SK-N-SH (cell line): ENCODE data around the gene ATP6V1B1. TPM values are rescaled to one million over a fixed set of nuclear protein-coding genes. Genes with fewer than 3 reads are reported as not detected.

ENCODE experiments used
- CTCF ChIA-PET: fragments of 300-600, 350-600 bp; formaldehyde crosslinking; extraction: SDS; loops from one replicate; lab custom pipeline; 2021; lab: Yijun Ruan, JAX
- POLR2A ChIA-PET: fragments of 350-600 bp; sonication (Branson Sonifier 250); formaldehyde crosslinking; extraction: SDS; loops from one replicate; lab custom pipeline; 2020; ENCODE audit warnings: antibody characterized with exemption, inconsistent platforms; lab: Yijun Ruan, JAX
- DNase-seq: peaks from one replicate; pipeline ENCODE4 v3.0.0; 2012
- H2AFZ ChIP-seq: fragments of 200-600 bp; sonication (generic); 2 replicates; pipeline ENCODE4 v1.8.1; 2016; ENCODE audit warnings: antibody characterized with exemption, mild to moderate bottlenecking, low read depth
- H3F3A ChIP-seq: fragments of 200-600 bp; sonication (generic); replicated peaks from 2 replicates; pipeline ENCODE3; 2016; ENCODE audit warnings: antibody characterized with exemption, mild to moderate bottlenecking; ENCODE audit not compliant: insufficient read depth
- H3K27ac ChIP-seq, 2 experiments: fragments of 200-500 bp in 1 of 2; fragments of 200-600 bp in 1 of 2; sonication (Bioruptor generic) in 1 of 2; sonication (generic), shearing (Covaris generic) in 1 of 2; 2 replicates each; pipeline versions ENCODE4 v1.5.1 to v1.6.1; 2014 to 2016; ENCODE audit warnings: low read depth in 2 of 2, inconsistent platforms in 1 of 2, low read length in 1 of 2, mild to moderate bottlenecking in 1 of 2, mixed read lengths in 1 of 2
- H3K27me3 ChIP-seq: fragments of 200-600 bp; sonication (generic), shearing (Covaris generic); 2 replicates; pipeline ENCODE4 v1.6.1; 2016; ENCODE audit warnings: mixed run types; ENCODE audit not compliant: insufficient read depth
- H3K36me3 ChIP-seq, 2 experiments: fragments of 200-500 bp in 1 of 2; fragments of 200-600 bp in 1 of 2; sonication (Bioruptor generic) in 1 of 2; sonication (generic) in 1 of 2; replicated peaks in 1 of 2; 2 replicates each; pipeline versions ENCODE3 to v1.5.1; 2014 to 2016; ENCODE audit warnings: low read length in 1 of 2, mild to moderate bottlenecking in 1 of 2; ENCODE audit not compliant: insufficient read depth in 2 of 2, control insufficient read depth in 1 of 2
- H3K4me1 ChIP-seq, 2 experiments: fragments of 200-500 bp in 1 of 2; fragments of 200-600 bp in 1 of 2; sonication (Bioruptor generic) in 1 of 2; sonication (generic), shearing (Covaris generic) in 1 of 2; 2 replicates each; pipeline versions ENCODE4 v1.5.1 to v1.6.1; 2014 to 2016; ENCODE audit warnings: low read depth in 1 of 2, low read length in 1 of 2, mixed run types in 1 of 2; ENCODE audit not compliant: insufficient read depth in 2 of 2, control insufficient read depth in 1 of 2
- H3K4me2 ChIP-seq: fragments of 200-600 bp; sonication (generic), shearing (Covaris generic); 2 replicates; pipeline ENCODE4 v1.6.1; 2017; ENCODE audit warnings: mixed run types
- H3K4me3 ChIP-seq, 2 experiments: fragments of 200-500 bp in 1 of 2; fragments of 200-600 bp in 1 of 2; sonication (Bioruptor generic) in 1 of 2; sonication (generic), shearing (Covaris generic) in 1 of 2; 2 replicates each; pipeline versions ENCODE4 v1.5.1 to v1.8.1; 2014 to 2016; ENCODE audit warnings: low read depth in 2 of 2, inconsistent platforms in 1 of 2, low read length in 1 of 2, mild to moderate bottlenecking in 1 of 2, mixed read lengths in 1 of 2, moderate library complexity in 1 of 2
- H3K79me2 ChIP-seq: fragments of 200-600 bp; sonication (generic); 2 replicates; pipeline ENCODE4 v1.8.1; 2017; ENCODE audit warnings: mild to moderate bottlenecking; ENCODE audit not compliant: insufficient read depth
- H3K9ac ChIP-seq: fragments of 200-600 bp; sonication (generic); 2 replicates; pipeline ENCODE4 v1.6.1; 2017; ENCODE audit warnings: mixed run types
- H3K9me2 ChIP-seq: fragments of 200-600 bp; sonication (generic); 2 replicates; pipeline ENCODE4 v1.6.1; 2017; ENCODE audit warnings: mixed run types
- H3K9me3 ChIP-seq: fragments of 200-600 bp; sonication (generic); 2 replicates; pipeline ENCODE4 v1.6.1; 2017; ENCODE audit warnings: mixed run types, mild to moderate bottlenecking, moderate library complexity
- H4K20me1 ChIP-seq: fragments of 200-600 bp; sonication (generic); 2 replicates; pipeline ENCODE4 v1.6.1; 2017; ENCODE audit warnings: mild to moderate bottlenecking, mixed run types; ENCODE audit not compliant: insufficient read depth
- CHD2 ChIP-seq: fragments of 150-350 bp; IDR thresholded peaks from 2 replicates; pipeline ENCODE4 v1.6.1; 2018; ENCODE audit warnings: low read length; ENCODE audit not compliant: partially characterized antibody
- FOXJ3 ChIP-seq: sonication (generic); formaldehyde crosslinking; IDR thresholded peaks from 2 replicates; pipeline ENCODE4 v1.5.1; 2020; ENCODE audit warnings: mild to moderate bottlenecking, missing genetic modification reagents
- JUND ChIP-seq: IDR thresholded peaks from 2 replicates; pipeline ENCODE4 v1.4.0; 2012
- MEF2A ChIP-seq: IDR thresholded peaks from 2 replicates; pipeline ENCODE4 v1.4.0; 2012; ENCODE audit warnings: low read depth, borderline replicate concordance
- MXI1 ChIP-seq: IDR thresholded peaks from 2 replicates; pipeline ENCODE4 v1.6.1; 2012; ENCODE audit warnings: mild to moderate bottlenecking, low read depth, low read length, improper control_type of control experiment
- NFIC ChIP-seq: IDR thresholded peaks from 2 replicates; pipeline ENCODE4 v1.4.0; 2012; ENCODE audit warnings: borderline replicate concordance
- RFX5 ChIP-seq: IDR thresholded peaks from 2 replicates; pipeline ENCODE4 v1.6.1; 2012; ENCODE audit warnings: mild to moderate bottlenecking, improper control_type of control experiment, low read length
- WGBS: methylation state at CpG from one replicate; pipeline ENCODE4 v1.1.6; 2017; ENCODE audit warnings: low lambda C conversion rate; 5-methylcytosine and 5-hydroxymethylcytosine counted together
- polyA plus RNA-seq, 3 experiments: library from polyadenylated mRNA; depleted of rRNA; stranded (reverse); fragments of >200 nt; gene quantifications; 2 replicates each; pipeline ENCODE4 v1.2.3, GENCODE V29; 2012
- TF ChIP-seq, protein P1 (sequence below): IDR thresholded peaks from 2 replicates; pipeline ENCODE4 v1.4.0; 2012; ENCODE audit warnings: low read depth, borderline replicate concordance
- TF ChIP-seq, protein P2 (sequence below): fragments of 150-350 bp; IDR thresholded peaks from 2 replicates; pipeline ENCODE4 v1.6.1; 2017; ENCODE audit warnings: antibody characterized with exemption, low read length, low read depth, borderline replicate concordance
- TF ChIP-seq, protein P3 (sequence below): IDR thresholded peaks from 2 replicates; pipeline ENCODE4 v1.6.1; 2012; ENCODE audit warnings: mild to moderate bottlenecking, low read depth, low read length, moderate library complexity
- TF ChIP-seq, protein P4 (sequence below): IDR thresholded peaks from 2 replicates; pipeline ENCODE4; 2012

The ATP6V1B1 gene
- polyA plus RNA-seq, 1 of the 3 experiments (the other 2 are of a cell fraction): 4.9 TPM

DNA sequence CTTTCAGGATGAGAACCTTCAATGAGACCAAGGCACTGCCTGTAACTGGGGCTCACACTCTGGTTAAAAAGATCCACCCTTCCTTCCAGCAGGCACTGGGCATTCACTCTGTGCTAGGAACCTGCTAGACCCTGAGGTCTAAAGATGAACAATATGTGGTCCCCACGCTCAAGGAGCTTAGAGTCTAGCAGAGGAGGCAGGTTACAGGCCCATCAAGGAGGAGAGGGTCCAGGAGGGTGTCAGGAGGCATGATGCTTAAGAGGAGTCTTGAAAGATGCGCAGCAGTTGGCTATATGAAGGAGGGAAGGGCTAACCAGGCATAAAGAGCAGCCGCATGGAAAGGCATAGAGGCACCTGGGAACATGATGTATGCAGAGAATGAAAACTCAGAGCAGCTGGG lies 47.3 kb downstream of the ATP6V1B1 start:
- H3K36me3 ChIP-seq: peaks cover 5 to 28% of the 10 kb centered on the region in 2 experiments
- H4K20me1 ChIP-seq: no peaks in the 10 kb centered on the region
- 91% methylated on average over 3 of the region's 3 CpGs for WGBS

DNA sequence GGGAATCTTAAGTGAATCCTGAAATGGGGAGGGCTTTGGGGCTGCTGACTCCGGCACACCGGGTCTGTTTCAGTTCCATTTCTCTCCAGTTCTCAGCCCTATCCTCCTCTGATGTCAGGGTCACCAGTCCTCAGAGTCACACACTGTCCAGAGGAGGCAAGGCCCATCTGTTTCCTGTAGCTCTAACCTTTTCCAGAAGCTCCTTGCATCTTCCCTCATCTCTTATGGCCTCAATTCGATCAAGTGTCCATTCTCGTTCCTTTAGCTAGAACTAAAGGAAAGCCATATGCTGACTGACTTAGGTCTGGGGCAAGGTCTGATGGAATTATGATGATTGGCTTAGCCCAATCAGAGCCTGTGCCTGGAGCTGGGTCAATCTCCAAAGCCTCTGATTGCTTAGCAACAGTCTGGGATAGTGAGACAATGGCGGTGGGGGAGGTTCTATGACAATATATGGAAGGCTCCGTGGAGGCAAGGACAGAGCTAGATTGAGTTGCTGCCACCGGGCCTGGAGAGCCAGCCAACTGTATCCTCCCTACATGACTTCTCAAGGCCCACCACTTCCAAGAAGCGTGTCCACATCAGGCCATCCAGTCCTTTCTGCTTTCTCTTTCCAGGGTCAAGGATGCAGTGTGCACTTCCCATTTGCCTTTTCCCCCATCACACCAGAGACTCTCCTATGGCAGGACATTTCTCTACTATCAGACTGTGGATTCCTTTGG lies 48.0 kb downstream of the ATP6V1B1 start:
- WGBS: 80% methylated on average over 7 of the region's 8 CpGs
- Histone ChIP-seq H3K4me1 (no peaks in the 10 kb centered on the region), H3K4me3 (no peak overlapping the region), H3K36me3 (peaks cover 5 to 35% of the 10 kb centered on the region in 2 experiments), H3K4me2 (no peak overlapping the region), H2AFZ (no peak overlapping the region), H3K9ac (no peak overlapping the region), H3K27me3 (no peaks in the 10 kb centered on the region), H4K20me1 (no peaks in the 10 kb centered on the region), H3K27ac (no peak overlapping the region), H3K79me2 (no peaks in the 10 kb centered on the region), H3K9me3 (no peaks in the 10 kb centered on the region), H3K9me2 (no peaks in the 10 kb centered on the region), H3F3A (no peaks in the 10 kb centered on the region)
- POLR2A ChIA-PET: no interaction called here
- no peak for DNase-seq
- CTCF ChIA-PET: interaction anchor here (1.1 to 7.3 kb wide), 11 partner anchors 9 to 220 kb away, joined by 3 to 41 read pairs (median 4); partner anchors contain the start of gene FIGLA
- TF ChIP-seq, protein P1, sequence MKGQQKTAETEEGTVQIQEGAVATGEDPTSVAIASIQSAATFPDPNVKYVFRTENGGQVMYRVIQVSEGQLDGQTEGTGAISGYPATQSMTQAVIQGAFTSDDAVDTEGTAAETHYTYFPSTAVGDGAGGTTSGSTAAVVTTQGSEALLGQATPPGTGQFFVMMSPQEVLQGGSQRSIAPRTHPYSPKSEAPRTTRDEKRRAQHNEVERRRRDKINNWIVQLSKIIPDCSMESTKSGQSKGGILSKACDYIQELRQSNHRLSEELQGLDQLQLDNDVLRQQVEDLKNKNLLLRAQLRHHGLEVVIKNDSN: no peak
- TF ChIP-seq NFIC (no peak), JUND (no peak), CHD2 (no peak), FOXJ3 (no peak)
- TF ChIP-seq, protein P2, sequence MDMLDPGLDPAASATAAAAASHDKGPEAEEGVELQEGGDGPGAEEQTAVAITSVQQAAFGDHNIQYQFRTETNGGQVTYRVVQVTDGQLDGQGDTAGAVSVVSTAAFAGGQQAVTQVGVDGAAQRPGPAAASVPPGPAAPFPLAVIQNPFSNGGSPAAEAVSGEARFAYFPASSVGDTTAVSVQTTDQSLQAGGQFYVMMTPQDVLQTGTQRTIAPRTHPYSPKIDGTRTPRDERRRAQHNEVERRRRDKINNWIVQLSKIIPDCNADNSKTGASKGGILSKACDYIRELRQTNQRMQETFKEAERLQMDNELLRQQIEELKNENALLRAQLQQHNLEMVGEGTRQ: no peak
- TF ChIP-seq, protein P3, sequence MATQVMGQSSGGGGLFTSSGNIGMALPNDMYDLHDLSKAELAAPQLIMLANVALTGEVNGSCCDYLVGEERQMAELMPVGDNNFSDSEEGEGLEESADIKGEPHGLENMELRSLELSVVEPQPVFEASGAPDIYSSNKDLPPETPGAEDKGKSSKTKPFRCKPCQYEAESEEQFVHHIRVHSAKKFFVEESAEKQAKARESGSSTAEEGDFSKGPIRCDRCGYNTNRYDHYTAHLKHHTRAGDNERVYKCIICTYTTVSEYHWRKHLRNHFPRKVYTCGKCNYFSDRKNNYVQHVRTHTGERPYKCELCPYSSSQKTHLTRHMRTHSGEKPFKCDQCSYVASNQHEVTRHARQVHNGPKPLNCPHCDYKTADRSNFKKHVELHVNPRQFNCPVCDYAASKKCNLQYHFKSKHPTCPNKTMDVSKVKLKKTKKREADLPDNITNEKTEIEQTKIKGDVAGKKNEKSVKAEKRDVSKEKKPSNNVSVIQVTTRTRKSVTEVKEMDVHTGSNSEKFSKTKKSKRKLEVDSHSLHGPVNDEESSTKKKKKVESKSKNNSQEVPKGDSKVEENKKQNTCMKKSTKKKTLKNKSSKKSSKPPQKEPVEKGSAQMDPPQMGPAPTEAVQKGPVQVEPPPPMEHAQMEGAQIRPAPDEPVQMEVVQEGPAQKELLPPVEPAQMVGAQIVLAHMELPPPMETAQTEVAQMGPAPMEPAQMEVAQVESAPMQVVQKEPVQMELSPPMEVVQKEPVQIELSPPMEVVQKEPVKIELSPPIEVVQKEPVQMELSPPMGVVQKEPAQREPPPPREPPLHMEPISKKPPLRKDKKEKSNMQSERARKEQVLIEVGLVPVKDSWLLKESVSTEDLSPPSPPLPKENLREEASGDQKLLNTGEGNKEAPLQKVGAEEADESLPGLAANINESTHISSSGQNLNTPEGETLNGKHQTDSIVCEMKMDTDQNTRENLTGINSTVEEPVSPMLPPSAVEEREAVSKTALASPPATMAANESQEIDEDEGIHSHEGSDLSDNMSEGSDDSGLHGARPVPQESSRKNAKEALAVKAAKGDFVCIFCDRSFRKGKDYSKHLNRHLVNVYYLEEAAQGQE: no peak
- TF ChIP-seq, protein P4, sequence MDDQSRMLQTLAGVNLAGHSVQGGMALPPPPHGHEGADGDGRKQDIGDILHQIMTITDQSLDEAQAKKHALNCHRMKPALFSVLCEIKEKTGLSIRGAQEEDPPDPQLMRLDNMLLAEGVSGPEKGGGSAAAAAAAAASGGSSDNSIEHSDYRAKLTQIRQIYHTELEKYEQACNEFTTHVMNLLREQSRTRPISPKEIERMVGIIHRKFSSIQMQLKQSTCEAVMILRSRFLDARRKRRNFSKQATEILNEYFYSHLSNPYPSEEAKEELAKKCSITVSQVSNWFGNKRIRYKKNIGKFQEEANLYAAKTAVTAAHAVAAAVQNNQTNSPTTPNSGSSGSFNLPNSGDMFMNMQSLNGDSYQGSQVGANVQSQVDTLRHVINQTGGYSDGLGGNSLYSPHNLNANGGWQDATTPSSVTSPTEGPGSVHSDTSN: no peak

More for the DNA sequence above, 47.3 kb downstream of the ATP6V1B1 start:
- TF ChIP-seq, protein P3: no peak
- TF ChIP-seq MXI1: no peak
- no peak for TF ChIP-seq RFX5
- no peak for TF ChIP-seq MEF2A
- no peak overlapping the region for H3K9ac ChIP-seq
- no peak overlapping the region for H3K4me3 ChIP-seq
- ChIA-PET CTCF (interaction anchor here (0.8 to 7.3 kb wide), 9 partner anchors 10 to 219 kb away, joined by 3 to 41 read pairs (median 4); no protein-coding TSS in a partner anchor), POLR2A (no interaction called here)
- H3K27me3 ChIP-seq: no peaks in the 10 kb centered on the region
- H3K4me1 ChIP-seq: no peaks in the 10 kb centered on the region
- no peaks in the 10 kb centered on the region for H3K9me2 ChIP-seq
- H2AFZ ChIP-seq: no peak overlapping the region
- H3K79me2 ChIP-seq: no peaks in the 10 kb centered on the region
- no peaks in the 10 kb centered on the region for H3K9me3 ChIP-seq
- H3F3A ChIP-seq: no peaks in the 10 kb centered on the region
- no peak overlapping the region for H3K27ac ChIP-seq
- no peak overlapping the region for H3K4me2 ChIP-seq
- no peak for DNase-seq
